HG02642 (cell line): ENCODE results near the gene SLC8B1.

Source experiments
- ATAC-seq: cut with Tn5 transposase; IDR thresholded peaks from one replicate; pipeline ENCODE4 v1.9.1; 2021; ENCODE audit warnings: mild to moderate bottlenecking; ENCODE audit not compliant: unreplicated experiment, poor library complexity

Gene SLC8B1

GRCh38 chr12:113276306-113276705, 58.6 kb downstream of the SLC8B1 start:
- ATAC-seq = no peak

- no peak for ATAC-seq
These were observed 60.1 kb downstream of the SLC8B1 start for GRCh38 chr12:113274848-113275247.

GRCh38 chr12:113273053-113273725, 61.7 kb downstream of the SLC8B1 start:
- no peak for ATAC-seq

- no peak for ATAC-seq
These were observed 62.9 kb downstream of the SLC8B1 start for GRCh38 chr12:113271853-113272561.

GRCh38 chr12:113271466-113271852, 63.5 kb downstream of the SLC8B1 start:
- ATAC-seq = no peak

- no peak for ATAC-seq
These were observed 64.2 kb downstream of the SLC8B1 start for GRCh38 chr12:113270709-113271009.

- ATAC-seq = no peak
These were observed 65.5 kb downstream of the SLC8B1 start for GRCh38 chr12:113269257-113269943.

GRCh38 chr12:113268621-113269020, 66.3 kb downstream of the SLC8B1 start:
- no peak for ATAC-seq

- no peak for ATAC-seq
These were observed 66.8 kb downstream of the SLC8B1 start for GRCh38 chr12:113268136-113268535.

GRCh38 chr12:113267621-113268020, 67.3 kb downstream of the SLC8B1 start:
- no peak for ATAC-seq

- no peak for ATAC-seq
These were observed 68.6 kb downstream of the SLC8B1 start for GRCh38 chr12:113266106-113266895.

- no peak for ATAC-seq
These were observed 71.4 kb downstream of the SLC8B1 start for GRCh38 chr12:113263431-113263963.

GRCh38 chr12:113262710-113263109, 72.2 kb downstream of the SLC8B1 start:
- ATAC-seq = no peak

GRCh38 chr12:113261847-113262470, 73.0 kb downstream of the SLC8B1 start:
- ATAC-seq = no peak

- ATAC-seq = no peak
These were observed 74.1 kb downstream of the SLC8B1 start for GRCh38 chr12:113260636-113261300.

GRCh38 chr12:113260127-113260526, 74.8 kb downstream of the SLC8B1 start:
- no peak for ATAC-seq

- no peak for ATAC-seq
These were observed 77.3 kb downstream of the SLC8B1 start for GRCh38 chr12:113257564-113257963.

- ATAC-seq = no peak
These were observed 80.6 kb downstream of the SLC8B1 start for GRCh38 chr12:113254298-113254697.

GRCh38 chr12:113253532-113254285, 81.2 kb downstream of the SLC8B1 start:
- ATAC-seq = no peak
